ENCODE data around the gene NOS1. TPM values are rescaled to one million over a fixed set of nuclear protein-coding genes. Genes with fewer than 3 reads are reported as not detected.

The NOS1 gene
- total RNA-seq, 1 experiment from 2014 or later, result 2.3 TPM

GRCh38 chr12:117216686-117217085 lies 144.7 kb downstream of the NOS1 start:
- H2AK5ac ChIP-seq (ENCODE audit: insufficient read length, low read length), result no peak overlapping the region
- H3T11ph ChIP-seq (ENCODE audit: low read length), result no peak overlapping the region
- no peak overlapping the region for H2BK20ac ChIP-seq (ENCODE audit: low read depth, low read length, poor library complexity, severe bottlenecking)
- WGBS (ENCODE audit: extremely low coverage, insufficient read length, low lambda C conversion rate), result no CpG with 5 or more reads among the region's 5 CpGs
- no peak for DNase-seq
- no peaks in the 10 kb centered on the region for H3K23me2 ChIP-seq (ENCODE audit: insufficient read length, low read depth, low read length, poor library complexity, severe bottlenecking)
- H4K5ac ChIP-seq (ENCODE audit: insufficient read length, low read depth, low read length), result no peak overlapping the region
- Mint-ChIP-seq H3K9me3 (no peaks in the 10 kb centered on the region; a peak in 1 of 5 replicates), H3K27me3 (ENCODE audit: low read depth) (peaks cover 11% of the 10 kb centered on the region), H3K36me3 (ENCODE audit: insufficient read depth in 1 of 3, low read depth in 3 of 3) (no peaks in the 10 kb centered on the region), H3K4me3 (no peak overlapping the region), H3K27ac (peak overlapping the region in 1 of 3 experiments; percentile 35; a peak in 1 of 7 replicates), H3K4me1 (peaks cover 7 to 10% of the 10 kb centered on the region in 2 experiments; a peak in 3 of 4 replicates)
- H4K8ac ChIP-seq (replicated peaks; ENCODE audit: insufficient read length, low read depth, low read length), result no peak overlapping the region
- no peak overlapping the region for H3K9ac ChIP-seq (ENCODE audit: extremely low read depth, insufficient read length, low read length)
- no peak overlapping the region for H2BK5ac ChIP-seq (ENCODE audit: insufficient read length, low read length)
- no peak overlapping the region for H3K23ac ChIP-seq (ENCODE audit: insufficient read length, low read depth, low read length)
- no peaks in the 10 kb centered on the region for H3K9me3 ChIP-seq (ENCODE audit: control insufficient read depth, low read depth, low read length)
- H3K56ac ChIP-seq (ENCODE audit: insufficient read length, low read depth, low read length), result no peak overlapping the region
- H4K20me1 ChIP-seq (ENCODE audit: control insufficient read depth, insufficient read depth, insufficient read length), result no peaks in the 10 kb centered on the region
- H3K79me2 ChIP-seq (ENCODE audit: insufficient read depth, low read length), result no peaks in the 10 kb centered on the region
- H3K4ac ChIP-seq (ENCODE audit: low read depth, low read length), result no peak overlapping the region
- no peak overlapping the region for H3K27ac ChIP-seq (ENCODE audit: insufficient read length, low read depth, low read length)
- H3K18ac ChIP-seq (ENCODE audit: insufficient read length, low read depth, low read length), result no peak overlapping the region
- no peaks in the 10 kb centered on the region for H3K27me3 ChIP-seq (ENCODE audit: insufficient read depth, low read length)
- no peaks in the 10 kb centered on the region for H3K79me1 ChIP-seq (ENCODE audit: insufficient read depth, low read depth, low read length, poor library complexity, severe bottlenecking)
- no peak overlapping the region for H2BK120ac ChIP-seq (ENCODE audit: low read depth, low read length, poor library complexity, severe bottlenecking)
- no peak overlapping the region for H3K14ac ChIP-seq (ENCODE audit: insufficient read depth, low read length)
- no peaks in the 10 kb centered on the region for H3K4me1 ChIP-seq (ENCODE audit: insufficient read depth, low read length)
- no peak overlapping the region for H3K4me2 ChIP-seq (ENCODE audit: insufficient read depth, insufficient read length, low read length)
- H2AFZ ChIP-seq (ENCODE audit: low read length), result no peak overlapping the region
- TF ChIP-seq CTCF (conservative IDR thresholded peaks at IDR 0.05), result no peak
- H2BK15ac ChIP-seq (ENCODE audit: low read depth, low read length), result no peak overlapping the region
- no peak overlapping the region for H2BK12ac ChIP-seq (ENCODE audit: insufficient read length, low read depth, low read length)
- H4K91ac ChIP-seq (ENCODE audit: insufficient read length, low read depth, low read length), result no peak overlapping the region
